Activated T-cell treated with anti-CD3 and anti-CD28 coated beads, Interleukin-2, amount 50 U/mL, for 4 hours (primary cell): ENCODE measurements around the gene CAMK2G. TPM values are rescaled to one million over a fixed set of nuclear protein-coding genes. Genes with fewer than 3 reads are reported as not detected.
A peak's percentile ranks its signal among the peaks of the same experiment; 100 is the strongest.

Experiments used
- ATAC-seq, 2 donors: fragments of 200-7000 bp; cut with Tn5 transposase; one replicate each; pipeline ENCODE4 v1.10.0; 2021
- DNase-seq: peaks from one replicate; pipeline ENCODE4 v3.0.0-alpha.2; 2020
- H3K27me3 Mint-ChIP-seq: one replicate; pipeline ENCODE4 v1.8.0; 2021; ENCODE audit warnings: low read depth, mixed read lengths
- H3K36me3 Mint-ChIP-seq: one replicate; pipeline ENCODE4 v1.8.0; 2022; ENCODE audit warnings: mixed read lengths; ENCODE audit not compliant: insufficient read depth
- H3K4me1 Mint-ChIP-seq: one replicate; pipeline ENCODE4 v1.8.0; 2021; ENCODE audit warnings: low read depth, mixed read lengths
- H3K4me3 Mint-ChIP-seq: one replicate; pipeline ENCODE4 v1.8.0; 2021; ENCODE audit warnings: mild to moderate bottlenecking, moderate library complexity, mixed read lengths
- H3K9me3 Mint-ChIP-seq: one replicate; pipeline ENCODE4 v1.8.0; 2021; ENCODE audit warnings: mixed read lengths
- total RNA-seq, 3 donors: library from RNA; stranded (reverse); gene quantifications; one replicate each; pipeline ENCODE4 v1.2.1, GENCODE V29; 2021

The CAMK2G gene
- total RNA-seq, 3 donors from 2014 or later: 14.5 to 20.7 (median 16.6) TPM

DNA sequence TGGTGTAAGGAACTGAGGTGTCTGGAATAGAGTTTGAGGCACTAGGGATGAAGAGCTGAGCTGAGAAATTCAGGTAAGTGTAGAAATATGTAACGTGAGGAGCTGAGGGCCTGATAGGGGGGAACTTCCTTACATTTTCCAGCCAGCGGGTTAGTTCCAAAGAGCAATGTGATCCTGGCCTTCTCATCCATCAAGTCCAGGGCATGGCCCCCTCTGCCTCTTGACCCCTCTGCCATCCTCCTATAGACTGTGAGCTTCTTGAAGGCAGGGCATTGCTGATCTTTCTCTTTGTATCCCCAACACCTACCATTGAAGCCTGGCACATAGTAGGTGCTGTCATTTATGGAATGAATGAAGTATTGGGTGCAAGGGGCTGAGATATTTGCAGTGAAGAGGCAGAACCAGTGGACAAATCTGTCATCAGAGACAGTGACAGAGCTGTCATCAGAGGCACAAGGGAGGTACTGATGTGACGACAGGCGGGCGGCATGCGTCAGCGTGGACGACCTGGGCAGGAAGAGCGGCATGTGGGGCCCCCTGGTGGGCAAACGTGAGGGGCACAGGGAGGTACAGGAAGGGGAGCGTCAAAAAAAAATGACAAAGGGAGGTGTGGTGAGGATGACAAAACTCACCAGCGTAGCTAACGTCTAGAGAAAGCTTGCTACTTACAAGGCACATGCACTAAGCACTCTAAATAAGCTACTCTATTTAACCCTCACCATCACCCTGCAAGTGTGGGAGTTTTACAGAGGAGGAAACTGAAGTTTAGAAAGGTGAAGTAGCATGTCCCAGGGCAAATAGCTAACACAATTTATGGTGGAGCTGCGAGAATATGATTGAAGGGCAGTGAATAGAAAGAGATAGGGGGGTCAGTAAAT lies 5.2 kb upstream of the CAMK2G start:
- no peaks in the 10 kb centered on the region for H3K9me3 Mint-ChIP-seq
- H3K27me3 Mint-ChIP-seq: no peaks in the 10 kb centered on the region
- ATAC-seq (peak; percentile 87 to 88), DNase-seq (peak; percentile 94)
- H3K4me3 Mint-ChIP-seq: no peak overlapping the region
- peaks cover 39% of the 10 kb centered on the region for H3K4me1 Mint-ChIP-seq
- no peaks in the 10 kb centered on the region for H3K36me3 Mint-ChIP-seq

DNA sequence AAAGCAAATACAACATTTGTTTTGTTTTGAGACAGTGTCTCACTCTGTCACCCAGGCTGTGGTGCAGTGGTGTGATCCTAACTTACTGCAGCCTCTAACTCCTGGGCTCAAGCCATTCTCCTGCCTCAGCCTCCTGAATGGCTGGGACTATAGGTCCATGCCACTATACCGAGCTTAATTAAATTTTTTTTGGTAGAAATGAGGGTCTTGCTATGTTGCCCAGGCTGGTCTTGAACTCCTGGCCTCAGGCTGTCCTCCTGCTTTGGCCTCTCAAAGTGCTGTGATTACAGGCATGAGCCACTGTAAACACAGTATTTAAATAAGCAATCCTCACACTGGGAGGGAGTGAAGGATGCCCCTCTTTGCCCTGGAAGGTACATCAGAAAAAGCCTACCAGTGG lies 4.0 kb upstream of the CAMK2G start:
- Mint-ChIP-seq H3K9me3 (no peaks in the 10 kb centered on the region), H3K27me3 (no peaks in the 10 kb centered on the region)
- ATAC-seq: no peak

GRCh38 chr10:73877533-73878160 lies 3.3 kb upstream of the CAMK2G start:
- no peak for ATAC-seq
- H3K27me3 Mint-ChIP-seq: no peaks in the 10 kb centered on the region
- H3K36me3 Mint-ChIP-seq: no peaks in the 10 kb centered on the region
- H3K4me1 Mint-ChIP-seq: peaks cover 46% of the 10 kb centered on the region
- H3K4me3 Mint-ChIP-seq: no peak overlapping the region
- no peaks in the 10 kb centered on the region for H3K9me3 Mint-ChIP-seq
- no peak for DNase-seq

More for the DNA sequence above, 4.0 kb upstream of the CAMK2G start:
- DNase-seq: no peak
- no peaks in the 10 kb centered on the region for H3K36me3 Mint-ChIP-seq
- H3K4me3 Mint-ChIP-seq: no peak overlapping the region
- peaks cover 39% of the 10 kb centered on the region for H3K4me1 Mint-ChIP-seq

GRCh38 chr10:73876971-73877370 lies 2.6 kb upstream of the CAMK2G start:
- ATAC-seq (no peak), DNase-seq (no peak)
- Mint-ChIP-seq H3K9me3 (no peaks in the 10 kb centered on the region), H3K27me3 (no peaks in the 10 kb centered on the region), H3K36me3 (no peaks in the 10 kb centered on the region), H3K4me3 (no peak overlapping the region), H3K4me1 (peaks cover 53% of the 10 kb centered on the region)

GRCh38 chr10:73876566-73876965 lies 2.2 kb upstream of the CAMK2G start:
- H3K9me3 Mint-ChIP-seq: no peaks in the 10 kb centered on the region
- no peak for DNase-seq
- peaks cover 3% of the 10 kb centered on the region for H3K36me3 Mint-ChIP-seq
- H3K27me3 Mint-ChIP-seq: no peaks in the 10 kb centered on the region
- peaks cover 57% of the 10 kb centered on the region for H3K4me1 Mint-ChIP-seq
- no peak overlapping the region for H3K4me3 Mint-ChIP-seq
- ATAC-seq: no peak

GRCh38 chr10:73876157-73876556 lies 1.8 kb upstream of the CAMK2G start:
- peaks cover 4% of the 10 kb centered on the region for H3K36me3 Mint-ChIP-seq
- DNase-seq (no peak), ATAC-seq (no peak)
- no peak overlapping the region for H3K4me3 Mint-ChIP-seq
- H3K9me3 Mint-ChIP-seq: no peaks in the 10 kb centered on the region
- H3K27me3 Mint-ChIP-seq: no peaks in the 10 kb centered on the region
- peaks cover 61% of the 10 kb centered on the region for H3K4me1 Mint-ChIP-seq

DNA sequence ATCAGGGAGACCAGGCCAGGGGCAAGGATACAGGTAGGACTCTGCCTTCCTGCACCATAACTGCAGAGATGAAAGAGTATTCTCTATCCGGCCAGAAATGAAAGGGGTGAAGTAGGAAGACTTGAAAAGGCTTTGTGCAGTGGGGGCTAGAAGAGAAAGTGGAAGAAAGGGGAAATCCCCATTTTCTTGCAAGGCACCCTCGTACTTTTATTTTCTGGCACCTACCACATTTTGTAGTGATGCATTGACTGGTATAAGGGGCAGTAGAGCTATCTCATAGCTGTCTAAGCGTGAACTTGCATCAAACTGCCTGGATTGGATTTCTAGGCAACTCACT lies 752 bp upstream of the CAMK2G start:
- Mint-ChIP-seq H3K36me3 (peaks cover 8% of the 10 kb centered on the region), H3K9me3 (no peaks in the 10 kb centered on the region)
- DNase-seq: peak; percentile 14

GRCh38 chr10:73873838-73874215 lies 528 bp downstream of the CAMK2G start:
- Mint-ChIP-seq H3K27me3 (no peaks in the 10 kb centered on the region), H3K36me3 (peaks cover 8% of the 10 kb centered on the region), H3K9me3 (no peaks in the 10 kb centered on the region), H3K4me1 (peaks cover 61% of the 10 kb centered on the region), H3K4me3 (peak overlapping the region; percentile 47)
- DNase-seq (no peak), ATAC-seq (peak; percentile 16 to 18)

More for the DNA sequence above, 752 bp upstream of the CAMK2G start:
- peak; percentile 59 to 61 for ATAC-seq
- Mint-ChIP-seq H3K4me1 (peaks cover 71% of the 10 kb centered on the region), H3K27me3 (no peaks in the 10 kb centered on the region), H3K4me3 (peak overlapping the region; percentile 77)

DNA sequence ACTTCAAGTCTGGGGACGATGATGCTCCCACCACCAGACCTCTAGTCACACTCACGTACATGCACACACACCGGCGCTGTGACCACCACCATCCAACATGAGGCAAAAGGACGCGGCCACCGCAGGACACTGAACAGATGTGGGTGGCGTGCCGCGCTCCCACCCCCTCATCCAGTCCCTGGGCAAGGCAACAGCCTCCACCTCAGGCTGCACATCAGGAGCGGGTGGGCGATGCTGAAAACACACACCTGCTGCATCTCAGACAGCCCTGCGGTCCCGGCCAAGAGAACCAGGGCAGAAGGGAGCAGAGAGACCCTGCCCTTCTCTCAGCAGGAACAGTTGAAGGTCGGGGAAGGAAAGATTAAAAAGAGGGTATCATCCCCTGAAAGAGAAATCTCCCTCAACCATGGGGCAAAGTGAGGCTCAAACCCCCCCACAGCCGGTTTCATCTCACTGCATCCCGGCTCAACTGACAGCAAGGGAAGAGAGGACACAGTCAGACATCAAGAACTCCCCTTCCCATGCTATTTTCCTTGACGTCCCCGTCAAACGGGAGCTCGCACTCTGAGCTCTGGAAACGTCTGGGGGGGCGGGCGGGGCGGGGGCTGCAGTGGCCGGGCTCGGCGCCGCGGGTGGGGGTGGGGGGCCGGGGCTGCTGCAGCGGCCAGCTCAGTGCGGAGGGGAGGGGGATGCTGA lies 1.1 kb downstream of the CAMK2G start:
- peaks cover 64% of the 10 kb centered on the region for H3K4me1 Mint-ChIP-seq
- H3K27me3 Mint-ChIP-seq: no peaks in the 10 kb centered on the region
- H3K9me3 Mint-ChIP-seq: no peaks in the 10 kb centered on the region
- ATAC-seq (no peak), DNase-seq (no peak)
- peak overlapping the region; percentile 82 for H3K4me3 Mint-ChIP-seq
- peaks cover 8% of the 10 kb centered on the region for H3K36me3 Mint-ChIP-seq

DNA sequence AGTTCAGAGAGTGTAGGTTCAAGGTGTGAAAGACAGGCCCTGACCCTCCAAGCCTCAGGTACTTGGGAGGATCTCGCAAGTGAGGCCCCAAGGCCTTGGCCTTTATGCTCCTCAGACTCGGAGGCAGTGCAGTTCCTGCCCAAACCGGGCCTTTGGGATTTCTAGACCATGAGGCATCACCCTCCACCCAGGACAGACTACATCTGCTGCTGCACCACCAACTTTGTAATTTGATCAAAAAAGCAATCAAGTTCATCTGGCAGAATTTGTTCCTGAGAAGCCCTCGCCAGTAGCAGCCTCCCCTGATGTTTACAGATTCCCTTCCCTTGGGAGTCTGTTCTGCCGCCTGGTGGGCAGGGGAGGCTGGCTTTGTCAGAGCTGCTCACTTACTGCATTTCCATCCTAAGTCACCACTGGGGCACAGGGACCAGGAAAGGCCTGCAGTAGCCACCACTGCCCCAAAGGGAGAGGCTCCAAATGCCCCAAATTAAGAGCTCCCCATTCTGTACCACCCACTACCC lies 2.1 kb downstream of the CAMK2G start:
- Mint-ChIP-seq H3K36me3 (peaks cover 8% of the 10 kb centered on the region), H3K27me3 (no peaks in the 10 kb centered on the region), H3K4me3 (peak overlapping the region; percentile 82), H3K9me3 (no peaks in the 10 kb centered on the region), H3K4me1 (peaks cover 67% of the 10 kb centered on the region)
- no peak for ATAC-seq
- no peak for DNase-seq

DNA sequence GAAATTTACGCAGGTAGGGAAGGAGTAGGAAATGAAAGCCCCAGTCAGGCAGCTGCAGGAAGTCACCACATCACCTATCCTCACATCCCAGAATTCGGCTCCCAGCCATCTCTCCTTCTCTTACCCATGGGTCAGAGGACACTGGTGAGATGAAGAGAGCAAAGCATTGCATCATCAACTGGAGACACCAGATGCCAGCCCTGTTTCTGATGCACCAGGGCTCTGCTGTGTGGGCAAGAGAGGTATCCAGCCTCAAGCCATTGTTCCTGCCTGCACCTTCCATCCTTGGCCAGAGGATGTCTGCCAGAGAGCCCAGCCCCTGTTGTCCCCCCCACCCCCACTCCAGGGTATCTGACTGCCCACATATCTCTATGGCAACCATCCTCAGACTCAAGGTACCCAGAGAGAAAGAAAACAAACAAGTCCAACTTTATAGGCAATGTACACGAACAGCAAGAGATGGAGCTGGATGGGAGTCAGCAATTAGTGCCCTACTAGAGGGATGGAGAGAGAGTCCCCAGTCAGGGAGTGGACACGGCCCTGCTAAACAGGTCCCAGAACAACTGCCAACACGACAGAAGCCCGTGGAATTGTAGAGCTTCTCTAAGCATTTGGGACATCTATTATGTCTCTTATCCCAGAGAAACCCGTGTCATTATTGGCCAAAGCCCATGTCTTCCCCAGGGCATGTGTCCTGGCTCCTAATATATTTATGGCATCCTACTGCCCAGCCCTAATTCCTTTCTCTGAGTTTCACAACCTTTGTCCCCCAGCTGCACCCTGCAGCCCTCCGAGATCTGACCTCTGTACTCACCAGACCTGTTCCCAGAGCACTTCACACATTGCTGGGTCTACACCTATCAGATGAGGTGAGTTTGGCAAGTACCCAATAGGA lies 2.8 kb downstream of the CAMK2G start:
- no peaks in the 10 kb centered on the region for H3K9me3 Mint-ChIP-seq
- peak overlapping the region; percentile 82 for H3K4me3 Mint-ChIP-seq
- no peak for ATAC-seq
- peaks cover 8% of the 10 kb centered on the region for H3K36me3 Mint-ChIP-seq
- DNase-seq: no peak
- no peaks in the 10 kb centered on the region for H3K27me3 Mint-ChIP-seq
- peaks cover 67% of the 10 kb centered on the region for H3K4me1 Mint-ChIP-seq

DNA sequence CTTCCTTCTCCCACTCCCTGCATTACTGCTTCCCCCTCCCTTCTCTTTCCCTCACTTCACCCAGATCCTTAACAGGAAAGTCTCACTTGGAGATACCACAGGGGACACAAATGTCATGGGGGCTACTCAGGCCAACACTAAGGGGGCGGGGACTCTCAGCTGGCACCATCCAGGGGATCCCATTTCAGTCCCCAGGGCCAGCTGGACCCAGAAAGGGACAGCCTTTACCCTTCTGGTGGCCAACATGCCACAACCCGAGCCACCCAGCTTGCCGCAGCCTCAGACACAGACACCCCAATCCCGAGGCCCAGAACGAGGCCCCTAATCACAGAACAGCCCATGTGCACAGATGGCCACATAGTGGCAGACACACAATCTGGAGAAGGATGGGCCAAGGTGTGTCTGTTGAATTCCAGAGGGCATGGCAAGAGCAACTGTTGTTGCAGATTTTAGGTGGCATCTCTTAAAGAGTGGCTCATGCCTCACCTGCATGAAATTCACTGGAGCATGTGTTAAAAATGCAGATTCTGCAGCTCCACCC lies 5.6 kb downstream of the CAMK2G start:
- Mint-ChIP-seq H3K4me1 (peaks cover 79% of the 10 kb centered on the region), H3K36me3 (peaks cover 8% of the 10 kb centered on the region), H3K4me3 (no peak overlapping the region), H3K27me3 (no peaks in the 10 kb centered on the region), H3K9me3 (no peaks in the 10 kb centered on the region)
- DNase-seq (no peak), ATAC-seq (no peak)

DNA sequence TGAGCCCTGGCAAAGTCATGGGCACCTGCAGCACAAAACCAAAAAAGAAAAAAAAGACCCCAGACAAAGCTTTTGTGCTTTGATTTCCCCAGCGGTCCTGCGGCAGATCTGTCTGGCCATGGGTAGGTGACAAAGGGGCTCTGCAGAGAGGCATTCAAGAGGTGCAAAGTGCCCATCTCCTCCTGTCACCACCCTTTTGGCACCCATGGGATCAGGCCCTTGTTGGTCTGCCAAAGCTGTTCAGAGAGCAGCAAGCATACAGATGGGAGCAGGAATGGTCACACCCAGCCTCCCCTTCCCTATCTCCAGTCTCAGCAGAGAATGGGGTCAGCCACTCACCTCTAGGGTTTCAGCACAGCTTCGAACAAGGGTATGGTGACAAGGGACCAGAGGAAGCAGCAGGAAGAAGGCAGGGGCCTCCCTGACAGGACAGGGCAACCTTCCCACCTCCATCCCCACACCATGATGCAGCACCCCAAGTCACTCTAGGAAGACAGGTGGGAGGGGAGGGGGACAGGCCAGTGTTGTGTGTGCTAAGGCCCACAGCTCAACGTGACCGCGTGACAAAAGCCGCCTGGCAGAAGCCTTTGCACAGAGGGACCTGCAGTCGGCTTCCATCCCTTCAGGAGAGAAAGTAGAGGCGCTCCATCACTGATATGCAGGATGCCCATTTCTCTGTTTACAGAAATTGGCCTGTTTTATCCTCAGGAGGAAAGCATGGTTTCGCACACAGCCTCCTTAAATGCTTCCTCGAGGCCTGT lies 6.3 kb downstream of the CAMK2G start:
- Mint-ChIP-seq H3K4me3 (no peak overlapping the region), H3K9me3 (no peaks in the 10 kb centered on the region), H3K4me1 (peaks cover 83% of the 10 kb centered on the region), H3K36me3 (peaks cover 8% of the 10 kb centered on the region), H3K27me3 (no peaks in the 10 kb centered on the region)
- no peak for DNase-seq
- ATAC-seq: no peak
